Stimulated activated effector memory CD8-positive, alpha-beta T cell treated with anti-CD3 and anti-CD28 coated beads, Interleukin-12 subunit alpha, Interleukin-12 subunit beta, amount 100 ng/mL, for 72 hours (primary cell): ENCODE results near the gene DOK3.

Experiments
- ATAC-seq: fragments of 150-1000 bp; cut with Tn5 transposase; 2 replicates; pipeline ENCODE4 v1.10.0; 2021
- DNase-seq, 2 donors: peaks; one replicate each; pipeline ENCODE4 v3.0.0; 2021 to 2022; ENCODE audit warnings: low spot score in 2 of 2
- H3K27ac Mint-ChIP-seq: one replicate; pipeline ENCODE4 v1.8.0; 2022; ENCODE audit warnings: mild to moderate bottlenecking, mixed read lengths
- H3K36me3 Mint-ChIP-seq: one replicate; pipeline ENCODE4 v1.8.0; 2022; ENCODE audit warnings: mild to moderate bottlenecking, mixed read lengths
- H3K4me1 Mint-ChIP-seq: one replicate; pipeline ENCODE4 v1.8.0; 2022; ENCODE audit warnings: mixed read lengths
- H3K4me3 Mint-ChIP-seq: one replicate; pipeline ENCODE4 v1.8.0; 2022; ENCODE audit warnings: mild to moderate bottlenecking, mixed read lengths
- H3K9me3 Mint-ChIP-seq: one replicate; pipeline ENCODE4 v1.8.0; 2022; ENCODE audit warnings: mixed read lengths

DOK3 gene

DNA sequence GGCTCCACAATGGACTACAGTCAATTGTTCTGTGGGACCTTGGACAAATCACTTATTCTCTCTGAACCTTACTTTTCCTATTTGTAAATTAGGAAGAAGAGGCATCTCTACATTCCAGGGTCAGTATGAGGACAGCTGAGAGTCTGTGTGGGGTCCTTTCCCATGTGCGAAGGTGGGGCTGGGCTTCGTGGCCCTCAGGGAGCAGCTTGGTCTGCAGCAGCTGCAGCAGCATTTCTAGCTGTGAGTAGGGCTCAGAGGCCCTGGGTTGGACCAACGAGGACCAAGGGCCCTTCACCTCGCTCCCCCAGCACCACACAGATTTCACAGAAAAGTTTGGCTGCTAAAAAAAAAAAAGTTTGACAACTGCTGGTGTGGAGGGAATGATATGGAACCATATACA is 16.6 kb upstream of the DOK3 start:
- DNase-seq, result no peak
- Mint-ChIP-seq H3K27ac (no peak overlapping the region), H3K4me1 (peaks cover 13% of the 10 kb centered on the region), H3K9me3 (no peaks in the 10 kb centered on the region), H3K4me3 (no peak overlapping the region), H3K36me3 (peaks cover 46% of the 10 kb centered on the region)
- no peak for ATAC-seq

DNA sequence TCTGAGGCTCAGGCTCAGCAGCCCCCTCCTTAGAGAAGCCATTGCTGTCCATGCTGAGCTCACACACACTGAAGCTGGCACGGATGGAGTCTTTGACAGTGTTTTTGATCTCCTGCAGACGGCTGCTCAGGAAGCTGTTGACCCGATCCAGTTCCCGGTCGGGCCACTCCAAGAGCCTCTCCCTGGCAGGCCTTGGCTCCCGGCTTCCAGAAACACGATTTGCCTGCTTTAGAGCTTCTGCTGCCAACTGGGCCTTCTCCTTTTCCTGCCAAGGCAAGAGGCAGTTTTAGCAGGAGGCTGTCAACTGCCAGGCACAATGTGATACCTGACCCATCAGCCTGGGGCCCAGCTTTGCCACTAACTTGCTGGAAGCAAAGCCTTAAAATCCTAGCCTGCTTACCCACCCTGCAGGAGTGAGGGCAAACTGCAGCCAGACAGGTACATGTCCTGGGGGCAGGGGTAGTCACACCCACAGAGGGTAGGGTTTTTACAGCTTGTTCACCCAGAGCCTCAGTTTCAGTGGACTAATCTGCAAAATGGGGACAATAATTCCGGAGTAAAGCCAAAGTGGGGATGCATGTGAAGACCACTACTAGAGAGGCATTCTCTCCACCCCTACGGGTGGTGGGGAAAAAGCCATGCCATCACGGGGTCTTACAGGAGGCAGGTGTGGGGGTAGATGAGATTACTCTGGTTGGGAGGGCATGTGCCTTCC is 15.5 kb upstream of the DOK3 start:
- no peak overlapping the region for H3K4me3 Mint-ChIP-seq
- ATAC-seq (no peak), DNase-seq (no peak)
- peaks cover 18% of the 10 kb centered on the region for H3K4me1 Mint-ChIP-seq
- peaks cover 47% of the 10 kb centered on the region for H3K36me3 Mint-ChIP-seq
- H3K9me3 Mint-ChIP-seq, result no peaks in the 10 kb centered on the region
- no peak overlapping the region for H3K27ac Mint-ChIP-seq

DNA sequence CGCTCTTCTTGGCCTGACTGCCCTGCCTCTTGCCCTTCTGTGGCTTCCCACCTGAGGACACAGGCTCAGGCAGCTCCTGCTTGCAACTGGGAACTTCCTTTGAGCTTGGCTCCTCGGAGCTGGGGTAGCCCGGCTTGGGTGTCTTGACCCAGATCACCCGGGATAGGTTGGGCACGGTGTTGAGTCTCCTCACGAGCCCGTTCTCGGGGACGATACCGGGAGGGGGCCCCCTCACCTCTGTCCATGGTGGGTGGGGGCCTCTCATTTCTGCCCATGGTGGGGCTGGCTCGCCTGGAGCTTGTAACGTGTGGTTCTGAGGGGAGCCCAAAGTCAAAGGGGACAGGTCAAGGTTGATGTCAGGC is 14.9 kb upstream of the DOK3 start:
- ATAC-seq, result no peak
- Mint-ChIP-seq H3K4me1 (peaks cover 24% of the 10 kb centered on the region), H3K36me3 (peaks cover 52% of the 10 kb centered on the region), H3K4me3 (no peak overlapping the region), H3K27ac (no peak overlapping the region), H3K9me3 (no peaks in the 10 kb centered on the region)
- no peak for DNase-seq

GRCh38 chr5:177523711-177524538 is 14.3 kb upstream of the DOK3 start:
- Mint-ChIP-seq H3K4me1 (peaks cover 29% of the 10 kb centered on the region), H3K36me3 (peaks cover 58% of the 10 kb centered on the region), H3K9me3 (no peaks in the 10 kb centered on the region), H3K27ac (peak overlapping the region; percentile 41), H3K4me3 (no peak overlapping the region)
- no peak for ATAC-seq
- no peak for DNase-seq

DNA sequence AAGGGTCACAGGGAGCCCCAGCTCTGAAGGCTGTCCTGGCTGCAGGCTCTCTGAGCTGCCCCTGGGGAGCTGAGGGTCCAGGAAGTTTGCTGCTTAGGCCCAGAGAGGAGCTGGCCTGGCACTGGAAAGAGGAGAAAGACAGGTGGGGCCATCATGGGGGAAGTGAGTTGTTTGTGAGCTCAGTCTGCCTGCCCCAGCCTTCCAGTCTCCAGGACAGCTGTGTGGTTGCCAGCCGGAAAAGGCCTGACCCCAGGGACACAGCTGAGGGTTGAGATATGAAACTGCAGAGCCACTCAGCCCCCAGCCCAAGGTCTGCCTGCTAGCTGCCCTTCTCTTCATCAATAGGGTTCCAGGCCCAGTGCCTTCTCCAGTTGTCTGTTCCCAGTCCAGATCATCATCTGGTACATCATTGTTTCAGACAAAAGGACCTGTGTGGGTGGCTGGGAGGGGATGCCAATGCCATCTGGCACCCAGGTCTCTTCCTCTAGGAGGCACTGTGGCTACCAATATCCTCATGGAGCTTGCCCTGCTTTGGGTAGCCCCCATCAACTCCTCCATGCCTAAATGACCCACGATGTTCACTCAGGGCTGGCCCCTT is 11.4 kb upstream of the DOK3 start:
- no peaks in the 10 kb centered on the region for H3K9me3 Mint-ChIP-seq
- DNase-seq (no peak), ATAC-seq (no peak)
- H3K27ac Mint-ChIP-seq, result peak overlapping the region; percentile 92
- H3K36me3 Mint-ChIP-seq, result peaks cover 75% of the 10 kb centered on the region
- H3K4me1 Mint-ChIP-seq, result peaks cover 46% of the 10 kb centered on the region
- no peak overlapping the region for H3K4me3 Mint-ChIP-seq

GRCh38 chr5:177520271-177520670 is 10.6 kb upstream of the DOK3 start:
- ATAC-seq (no peak), DNase-seq (no peak)
- Mint-ChIP-seq H3K27ac (peak overlapping the region; percentile 92), H3K4me1 (peaks cover 54% of the 10 kb centered on the region), H3K36me3 (peaks cover 76% of the 10 kb centered on the region), H3K9me3 (no peaks in the 10 kb centered on the region), H3K4me3 (no peak overlapping the region)

- no peaks in the 10 kb centered on the region for H3K9me3 Mint-ChIP-seq
- ATAC-seq (no peak), DNase-seq (no peak)
- H3K4me3 Mint-ChIP-seq, result peak overlapping the region; percentile 24
- H3K4me1 Mint-ChIP-seq, result peaks cover 58% of the 10 kb centered on the region
- H3K36me3 Mint-ChIP-seq, result peaks cover 79% of the 10 kb centered on the region
- H3K27ac Mint-ChIP-seq, result peak overlapping the region; percentile 92
Measured at GRCh38 chr5:177519463-177520235, 10.0 kb upstream of the DOK3 start.

- ATAC-seq (peak; percentile 89), DNase-seq (peak; percentile 88 to 98)
- Mint-ChIP-seq H3K4me3 (peak within 1 kb of the TSS; percentile 89), H3K4me1 (peaks cover 67% of the 10 kb centered on the region), H3K36me3 (peaks cover 84% of the 10 kb centered on the region), H3K27ac (peak within 1 kb of the TSS; percentile 96), H3K9me3 (no peaks in the 10 kb centered on the region)
Measured at GRCh38 chr5:177516601-177517568, 7.3 kb upstream of the DOK3 start, which contains the start of gene DDX41. TSS of gene DDX41 (minus strand) at chr5:177516961. CDS start at chr5:177516945, 16 bp downstream.

GRCh38 chr5:177515580-177515979 is 6.0 kb upstream of the DOK3 start:
- Mint-ChIP-seq H3K4me3 (peak overlapping the region; percentile 89), H3K4me1 (peaks cover 62% of the 10 kb centered on the region), H3K36me3 (peaks cover 83% of the 10 kb centered on the region), H3K9me3 (no peaks in the 10 kb centered on the region), H3K27ac (peak overlapping the region; percentile 96)
- DNase-seq (no peak), ATAC-seq (no peak)

GRCh38 chr5:177514541-177514940 is 4.9 kb upstream of the DOK3 start:
- Mint-ChIP-seq H3K4me3 (no peak overlapping the region), H3K27ac (peak overlapping the region; percentile 90), H3K4me1 (peaks cover 59% of the 10 kb centered on the region), H3K9me3 (no peaks in the 10 kb centered on the region), H3K36me3 (peaks cover 78% of the 10 kb centered on the region)
- DNase-seq, result no peak
- no peak for ATAC-seq

GRCh38 chr5:177513500-177513899 is 3.9 kb upstream of the DOK3 start:
- Mint-ChIP-seq H3K36me3 (peaks cover 80% of the 10 kb centered on the region), H3K4me3 (no peak overlapping the region), H3K27ac (peak overlapping the region; percentile 90), H3K4me1 (peaks cover 53% of the 10 kb centered on the region), H3K9me3 (no peaks in the 10 kb centered on the region)
- no peak for DNase-seq
- no peak for ATAC-seq

- H3K4me3 Mint-ChIP-seq, result no peak overlapping the region
- no peak overlapping the region for H3K27ac Mint-ChIP-seq
- peaks cover 80% of the 10 kb centered on the region for H3K36me3 Mint-ChIP-seq
- ATAC-seq (no peak), DNase-seq (no peak)
- H3K4me1 Mint-ChIP-seq, result peaks cover 53% of the 10 kb centered on the region
- H3K9me3 Mint-ChIP-seq, result no peaks in the 10 kb centered on the region
Measured at GRCh38 chr5:177512736-177513380, 3.2 kb upstream of the DOK3 start.

GRCh38 chr5:177511796-177512675 is 2.4 kb upstream of the DOK3 start:
- H3K4me3 Mint-ChIP-seq, result no peak overlapping the region
- no peaks in the 10 kb centered on the region for H3K9me3 Mint-ChIP-seq
- ATAC-seq (no peak), DNase-seq (no peak)
- H3K36me3 Mint-ChIP-seq, result peaks cover 75% of the 10 kb centered on the region
- H3K27ac Mint-ChIP-seq, result no peak overlapping the region
- H3K4me1 Mint-ChIP-seq, result peaks cover 46% of the 10 kb centered on the region
